CD4-positive, alpha-beta T cell treated with Interleukin-6 for 4 hours (primary cell): Measurements from ENCODE around the gene CAMK2N2.
"Not testable (repeated sequence)": the region's sequence is repeated elsewhere in the genome, so short reads cannot be mapped to it uniquely, and the experiment has no call there.

Experiments used
- DNase-seq: peaks from one replicate; pipeline ENCODE4 v3.0.0-alpha.2; 2020; ENCODE audit warnings: mixed read lengths

CAMK2N2 gene

GRCh38 chr3:184267249-184267648 is 5.9 kb upstream of the CAMK2N2 start:
- DNase-seq = not testable (repeated sequence)

- no peak for DNase-seq
Measured at GRCh38 chr3:184262764-184263179, 1.4 kb upstream of the CAMK2N2 start.

- peak; percentile 18 for DNase-seq
Measured at GRCh38 chr3:184261854-184262763, 756 bp upstream of the CAMK2N2 start.

GRCh38 chr3:184260724-184261269 is 556 bp downstream of the CAMK2N2 start:
- no peak for DNase-seq

- DNase-seq = peak; percentile 48
Measured at GRCh38 chr3:184259878-184260723, 1.3 kb downstream of the CAMK2N2 start.

GRCh38 chr3:184259396-184259877 is 1.9 kb downstream of the CAMK2N2 start:
- DNase-seq = no peak

GRCh38 chr3:184258926-184259325 is 2.4 kb downstream of the CAMK2N2 start:
- no peak for DNase-seq

- DNase-seq = no peak
Measured at GRCh38 chr3:184257083-184257915, 4.1 kb downstream of the CAMK2N2 start.

- no peak for DNase-seq
Measured at GRCh38 chr3:184255291-184256039, 5.9 kb downstream of the CAMK2N2 start.

GRCh38 chr3:184250167-184250828 is 11.1 kb downstream of the CAMK2N2 start:
- peak; percentile 91 for DNase-seq

- peak; percentile 98 for DNase-seq
Measured at GRCh38 chr3:184249412-184250166, 11.8 kb downstream of the CAMK2N2 start, which contains the start of gene EEF1AKMT4. Gene EEF1AKMT4, plus strand, starts transcription at chr3:184249672. Its CDS starts 23 bp downstream, at chr3:184249695.

GRCh38 chr3:184248454-184249411 is 12.6 kb downstream of the CAMK2N2 start, which contains the start of gene ALG3:
Gene ALG3, minus strand, starts transcription at chr3:184248962. Its CDS starts 22 bp downstream, at chr3:184248940.
- peak; percentile 88 for DNase-seq

- DNase-seq = no peak
Measured at GRCh38 chr3:184242297-184242685, 19.1 kb downstream of the CAMK2N2 start.

GRCh38 chr3:184241447-184242296 is 19.7 kb downstream of the CAMK2N2 start:
- DNase-seq = peak; percentile 32

GRCh38 chr3:184241141-184241446 is 20.3 kb downstream of the CAMK2N2 start:
- DNase-seq = no peak

GRCh38 chr3:184240384-184241140 is 20.8 kb downstream of the CAMK2N2 start:
- DNase-seq = peak; percentile 18

- no peak for DNase-seq
Measured at GRCh38 chr3:184239708-184240107, 21.6 kb downstream of the CAMK2N2 start.
